Loucy (cell line): ENCODE data around the gene CYSLTR2.

Experiments used
- EZH2phosphoT487 ChIP-seq: fragments of 200-600 bp; IDR thresholded peaks from 2 replicates; pipeline ENCODE4 v1.6.1; 2018; ENCODE audit warnings: antibody characterized with exemption, mild to moderate bottlenecking, moderate library complexity, borderline replicate concordance
- TF ChIP-seq, protein P1 (sequence below): fragments of 200-600 bp; sonication (generic); conservative IDR thresholded peaks from 2 replicates; pipeline ENCODE4 v1.5.1; 2014; ENCODE audit warnings: mild to moderate bottlenecking, antibody characterized with exemption, low read length

DNA sequence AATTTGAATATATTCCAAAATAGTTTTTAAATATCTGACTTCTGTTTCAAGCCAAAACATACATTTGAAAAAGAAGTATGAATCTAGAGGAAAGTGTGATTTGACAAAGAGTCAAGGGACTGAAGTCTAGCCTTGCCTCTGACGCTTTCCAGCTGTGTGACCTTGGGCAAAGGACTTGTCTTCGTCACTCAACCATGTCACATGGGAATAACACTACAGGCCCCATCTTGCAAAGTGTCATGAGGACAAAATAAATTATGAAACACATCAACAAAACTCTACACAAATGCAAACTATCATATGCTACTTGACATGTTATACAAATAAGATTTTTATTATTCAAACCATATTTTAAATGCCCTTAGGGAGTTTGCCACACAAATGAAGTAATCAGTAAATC is 73.0 kb downstream of the CYSLTR2 start:
- TF ChIP-seq, protein P1, sequence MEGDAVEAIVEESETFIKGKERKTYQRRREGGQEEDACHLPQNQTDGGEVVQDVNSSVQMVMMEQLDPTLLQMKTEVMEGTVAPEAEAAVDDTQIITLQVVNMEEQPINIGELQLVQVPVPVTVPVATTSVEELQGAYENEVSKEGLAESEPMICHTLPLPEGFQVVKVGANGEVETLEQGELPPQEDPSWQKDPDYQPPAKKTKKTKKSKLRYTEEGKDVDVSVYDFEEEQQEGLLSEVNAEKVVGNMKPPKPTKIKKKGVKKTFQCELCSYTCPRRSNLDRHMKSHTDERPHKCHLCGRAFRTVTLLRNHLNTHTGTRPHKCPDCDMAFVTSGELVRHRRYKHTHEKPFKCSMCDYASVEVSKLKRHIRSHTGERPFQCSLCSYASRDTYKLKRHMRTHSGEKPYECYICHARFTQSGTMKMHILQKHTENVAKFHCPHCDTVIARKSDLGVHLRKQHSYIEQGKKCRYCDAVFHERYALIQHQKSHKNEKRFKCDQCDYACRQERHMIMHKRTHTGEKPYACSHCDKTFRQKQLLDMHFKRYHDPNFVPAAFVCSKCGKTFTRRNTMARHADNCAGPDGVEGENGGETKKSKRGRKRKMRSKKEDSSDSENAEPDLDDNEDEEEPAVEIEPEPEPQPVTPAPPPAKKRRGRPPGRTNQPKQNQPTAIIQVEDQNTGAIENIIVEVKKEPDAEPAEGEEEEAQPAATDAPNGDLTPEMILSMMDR: no peak
- no peak for TF ChIP-seq EZH2phosphoT487
